Upper lobe of left lung (tissue), 4 donors: ENCODE results near the gene RHBG.

Source experiments
- CTCF ChIP-seq, 6 experiments: fragments of 450-650 bp in 4 of 6; fragments of 200-600 bp in 2 of 6; sonication (generic) in 2 of 6; IDR thresholded peaks; one replicate each; pipeline ENCODE4 v1.5.1; 2016 to 2019; ENCODE audit warnings: antibody characterized with exemption in 6 of 6
- EP300 ChIP-seq, 4 donors: sonication (generic); formaldehyde crosslinking; IDR thresholded peaks; one replicate each; pipeline ENCODE4 v1.5.1; 2017; ENCODE audit warnings: antibody characterized with exemption in 4 of 4, control low read depth in 2 of 4
- POLR2A ChIP-seq, 4 donors: fragments of 450-650 bp; IDR thresholded peaks; one replicate each; pipeline ENCODE4 v1.5.1; 2016 to 2017; ENCODE audit warnings: antibody characterized with exemption in 4 of 4, mild to moderate bottlenecking in 2 of 4
- POLR2AphosphoS5 ChIP-seq, 2 donors: sonication (generic); formaldehyde crosslinking; IDR thresholded peaks; one replicate each; pipeline ENCODE4 v1.5.1; 2017; ENCODE audit warnings: antibody characterized with exemption in 2 of 2

- TF ChIP-seq CTCF (IDR thresholded peaks at IDR 0.05) (no peak), POLR2AphosphoS5 (IDR thresholded peaks at IDR 0.05) (no peak), POLR2A (IDR thresholded peaks at IDR 0.05) (no peak), EP300 (IDR thresholded peaks at IDR 0.05) (no peak)
These were observed 55.9 kb downstream of the RHBG start for GRCh38 chr1:156424806-156425432.
